Measurements from ENCODE around the gene SLC39A13.

The SLC39A13 gene

GRCh38 chr11:47410370-47411264 lies 2.2 kb downstream of the SLC39A13 start:
- DNase-seq = no peak
- no CpG with 5 or more reads among the region's 12 CpGs for WGBS (ENCODE audit: extremely low coverage, insufficient coverage, insufficient read length)
- H3K23ac ChIP-seq (ENCODE audit: low read length) = no peak overlapping the region
- H3K36me3 ChIP-seq (ENCODE audit: control insufficient read depth in 1 of 2, insufficient read depth in 2 of 2, low read length in 2 of 2) = peaks cover 39 to 44% of the 10 kb centered on the region in 2 experiments
- H3K18ac ChIP-seq (ENCODE audit: low read length) = no peak overlapping the region
- no peak overlapping the region for H3K4me3 ChIP-seq (ENCODE audit: low read depth, low read length)
- no peak overlapping the region for H3K4ac ChIP-seq (ENCODE audit: low read depth, low read length)
- H2BK120ac ChIP-seq (ENCODE audit: insufficient read depth, low read length, poor library complexity) = no peak overlapping the region
- H3K14ac ChIP-seq (ENCODE audit: low read length) = no peak overlapping the region
- no peak overlapping the region for H2BK5ac ChIP-seq (ENCODE audit: low read depth, low read length, poor library complexity)
- H3K27me3 ChIP-seq (ENCODE audit: insufficient read depth, low read length) = no peaks in the 10 kb centered on the region
- H2AK5ac ChIP-seq (ENCODE audit: low read length) = no peak overlapping the region
- H4K12ac ChIP-seq (ENCODE audit: low read depth, low read length) = peak overlapping the region; percentile 24
- peaks cover 12% of the 10 kb centered on the region for H3K79me1 ChIP-seq (ENCODE audit: low read length)
- no peak overlapping the region for H4K8ac ChIP-seq (ENCODE audit: low read depth, low read length)
- no peak overlapping the region for H3K9ac ChIP-seq (ENCODE audit: low read length)
- no peak overlapping the region for H4K91ac ChIP-seq (ENCODE audit: low read depth, low read length)
- peaks cover 15 to 23% of the 10 kb centered on the region in 2 experiments for H3K4me1 ChIP-seq (ENCODE audit: control insufficient read depth in 1 of 2, insufficient read depth in 2 of 2, low read length in 2 of 2)
- H2BK12ac ChIP-seq (ENCODE audit: low read length) = no peak overlapping the region
- H3K27ac ChIP-seq (ENCODE audit: low read depth, low read length) = no peak overlapping the region
- no peaks in the 10 kb centered on the region for H3K9me3 ChIP-seq (ENCODE audit: insufficient read depth, low read depth, low read length)
- no peak overlapping the region for H3K4me2 ChIP-seq (ENCODE audit: low read length)
- H3K79me2 ChIP-seq (ENCODE audit: control insufficient read depth, insufficient read depth, low read length, poor library complexity) = peaks cover 8% of the 10 kb centered on the region
- H2AFZ ChIP-seq (ENCODE audit: insufficient read depth, low read length, poor library complexity) = no peak overlapping the region

- H3K79me2 ChIP-seq (ENCODE audit: control insufficient read depth, insufficient read depth, low read length, poor library complexity) = peaks cover 8% of the 10 kb centered on the region
- no peak overlapping the region for H4K91ac ChIP-seq (ENCODE audit: low read depth, low read length)
- peaks cover 45 to 54% of the 10 kb centered on the region in 2 experiments for H3K36me3 ChIP-seq (ENCODE audit: control insufficient read depth in 1 of 2, insufficient read depth in 2 of 2, low read length in 2 of 2)
- no peak overlapping the region for H4K12ac ChIP-seq (ENCODE audit: low read depth, low read length)
- DNase-seq = peak; percentile 42 to 66
- H3K4me2 ChIP-seq (ENCODE audit: low read length) = no peak overlapping the region
- H3K23ac ChIP-seq (ENCODE audit: low read length) = no peak overlapping the region
- no peak overlapping the region for H2BK120ac ChIP-seq (ENCODE audit: insufficient read depth, low read length, poor library complexity)
- H3K4ac ChIP-seq (ENCODE audit: low read depth, low read length) = no peak overlapping the region
- no peak overlapping the region for H4K8ac ChIP-seq (ENCODE audit: low read depth, low read length)
- no peaks in the 10 kb centered on the region for H3K9me3 ChIP-seq (ENCODE audit: insufficient read depth, low read depth, low read length)
- H3K27ac ChIP-seq (ENCODE audit: low read depth, low read length) = no peak overlapping the region
- no peak overlapping the region for H2BK12ac ChIP-seq (ENCODE audit: low read length)
- peaks cover 12% of the 10 kb centered on the region for H3K79me1 ChIP-seq (ENCODE audit: low read length)
- no peaks in the 10 kb centered on the region for H3K27me3 ChIP-seq (ENCODE audit: insufficient read depth, low read length)
- no peak overlapping the region for H2AK5ac ChIP-seq (ENCODE audit: low read length)
- no peak overlapping the region for H2AFZ ChIP-seq (ENCODE audit: insufficient read depth, low read length, poor library complexity)
- peak overlapping the region; percentile 20 for H3K18ac ChIP-seq (ENCODE audit: low read length)
- peaks cover 18 to 27% of the 10 kb centered on the region in 2 experiments for H3K4me1 ChIP-seq (ENCODE audit: control insufficient read depth in 1 of 2, insufficient read depth in 2 of 2, low read length in 2 of 2)
- H3K9ac ChIP-seq (ENCODE audit: low read length) = no peak overlapping the region
- H3K14ac ChIP-seq (ENCODE audit: low read length) = no peak overlapping the region
- no peak overlapping the region for H2BK5ac ChIP-seq (ENCODE audit: low read depth, low read length, poor library complexity)
- no peak overlapping the region for H3K4me3 ChIP-seq (ENCODE audit: low read depth, low read length)
- no CpG with 5 or more reads among the region's 12 CpGs for WGBS (ENCODE audit: extremely low coverage, insufficient coverage, insufficient read length)
Observed at GRCh38 chr11:47411884-47412746, 3.7 kb downstream of the SLC39A13 start.

- Histone ChIP-seq H4K12ac (ENCODE audit: low read depth, low read length) (no peak overlapping the region), H2BK120ac (ENCODE audit: insufficient read depth, low read length, poor library complexity) (no peak overlapping the region), H3K4ac (ENCODE audit: low read depth, low read length) (no peak overlapping the region), H3K9ac (ENCODE audit: low read length) (no peak overlapping the region), H3K4me2 (ENCODE audit: low read length) (no peak overlapping the region), H2BK5ac (ENCODE audit: low read depth, low read length, poor library complexity) (no peak overlapping the region), H3K18ac (ENCODE audit: low read length) (no peak overlapping the region), H2AK5ac (ENCODE audit: low read length) (no peak overlapping the region), H3K14ac (ENCODE audit: low read length) (no peak overlapping the region), H3K79me2 (ENCODE audit: control insufficient read depth, insufficient read depth, low read length, poor library complexity) (peaks cover 6% of the 10 kb centered on the region), H3K9me3 (ENCODE audit: insufficient read depth, low read depth, low read length) (no peaks in the 10 kb centered on the region), H2BK12ac (ENCODE audit: low read length) (no peak overlapping the region), H2AFZ (ENCODE audit: insufficient read depth, low read length, poor library complexity) (no peak overlapping the region), H4K91ac (ENCODE audit: low read depth, low read length) (no peak overlapping the region), H3K36me3 (ENCODE audit: control insufficient read depth in 1 of 2, insufficient read depth in 2 of 2, low read length in 2 of 2) (peaks cover 55 to 64% of the 10 kb centered on the region in 2 experiments), H4K8ac (ENCODE audit: low read depth, low read length) (no peak overlapping the region), H3K4me1 (ENCODE audit: control insufficient read depth in 1 of 2, insufficient read depth in 2 of 2, low read length in 2 of 2) (peaks cover 13 to 21% of the 10 kb centered on the region in 2 experiments), H3K23ac (ENCODE audit: low read length) (no peak overlapping the region), H3K4me3 (ENCODE audit: low read depth, low read length) (no peak overlapping the region), H3K27ac (ENCODE audit: low read depth, low read length) (no peak overlapping the region), H3K27me3 (ENCODE audit: insufficient read depth, low read length) (no peaks in the 10 kb centered on the region), H3K79me1 (ENCODE audit: low read length) (peaks cover 6% of the 10 kb centered on the region)
- no CpG with 5 or more reads among the region's 13 CpGs for WGBS (ENCODE audit: extremely low coverage, insufficient coverage, insufficient read length)
- no peak for DNase-seq
Observed at GRCh38 chr11:47413351-47413750, 5.0 kb downstream of the SLC39A13 start.

- Histone ChIP-seq H2BK120ac (ENCODE audit: insufficient read depth, low read length, poor library complexity) (no peak overlapping the region), H4K8ac (ENCODE audit: low read depth, low read length) (no peak overlapping the region), H3K9ac (ENCODE audit: low read length) (no peak overlapping the region), H3K27ac (ENCODE audit: low read depth, low read length) (no peak overlapping the region), H3K79me2 (ENCODE audit: control insufficient read depth, insufficient read depth, low read length, poor library complexity) (peaks cover 1% of the 10 kb centered on the region), H3K27me3 (ENCODE audit: insufficient read depth, low read length) (no peaks in the 10 kb centered on the region), H4K12ac (ENCODE audit: low read depth, low read length) (no peak overlapping the region), H3K4ac (ENCODE audit: low read depth, low read length) (no peak overlapping the region), H2AFZ (ENCODE audit: insufficient read depth, low read length, poor library complexity) (no peak overlapping the region), H3K4me3 (ENCODE audit: low read depth, low read length) (no peak overlapping the region), H3K4me2 (ENCODE audit: low read length) (no peak overlapping the region), H3K36me3 (ENCODE audit: control insufficient read depth in 1 of 2, insufficient read depth in 2 of 2, low read length in 2 of 2) (peaks cover 63 to 71% of the 10 kb centered on the region in 2 experiments), H4K91ac (ENCODE audit: low read depth, low read length) (no peak overlapping the region), H3K4me1 (ENCODE audit: control insufficient read depth in 1 of 2, insufficient read depth in 2 of 2, low read length in 2 of 2) (peaks cover 12 to 17% of the 10 kb centered on the region in 2 experiments), H3K23ac (ENCODE audit: low read length) (no peak overlapping the region), H2BK12ac (ENCODE audit: low read length) (no peak overlapping the region), H2AK5ac (ENCODE audit: low read length) (no peak overlapping the region), H2BK5ac (ENCODE audit: low read depth, low read length, poor library complexity) (no peak overlapping the region), H3K18ac (ENCODE audit: low read length) (no peak overlapping the region), H3K9me3 (ENCODE audit: insufficient read depth, low read depth, low read length) (no peaks in the 10 kb centered on the region), H3K14ac (ENCODE audit: low read length) (no peak overlapping the region), H3K79me1 (ENCODE audit: low read length) (no peaks in the 10 kb centered on the region)
- DNase-seq = no peak
- WGBS (ENCODE audit: extremely low coverage, insufficient coverage, insufficient read length) = no CpG with 5 or more reads among the region's 16 CpGs
Observed at GRCh38 chr11:47413908-47414684, 5.7 kb downstream of the SLC39A13 start.

All from trophoblast cell (in vitro differentiated cells and primary cell).